Measurements from ENCODE around the gene TMEM132D.

DNA sequence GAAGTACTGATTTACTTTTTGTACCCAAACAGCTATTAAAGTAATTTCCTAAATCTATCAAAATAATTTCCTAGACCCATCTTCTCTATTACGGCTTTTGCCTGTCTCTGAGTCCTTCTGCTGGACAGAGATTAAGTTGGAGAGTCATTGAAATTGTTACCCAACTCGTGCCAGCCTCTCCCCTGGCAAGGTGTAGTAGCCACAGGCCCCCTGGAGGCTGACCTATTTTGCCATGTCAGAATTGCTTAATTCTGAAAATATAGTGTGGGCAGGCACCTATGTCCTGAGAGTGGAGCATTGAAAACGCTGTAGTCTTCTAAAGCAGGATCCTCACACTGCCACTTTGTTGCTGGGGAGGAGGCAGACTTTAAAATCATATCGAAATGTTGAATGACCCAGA is 742.3 kb downstream of the TMEM132D start:
- TF ChIP-seq, protein P1, sequence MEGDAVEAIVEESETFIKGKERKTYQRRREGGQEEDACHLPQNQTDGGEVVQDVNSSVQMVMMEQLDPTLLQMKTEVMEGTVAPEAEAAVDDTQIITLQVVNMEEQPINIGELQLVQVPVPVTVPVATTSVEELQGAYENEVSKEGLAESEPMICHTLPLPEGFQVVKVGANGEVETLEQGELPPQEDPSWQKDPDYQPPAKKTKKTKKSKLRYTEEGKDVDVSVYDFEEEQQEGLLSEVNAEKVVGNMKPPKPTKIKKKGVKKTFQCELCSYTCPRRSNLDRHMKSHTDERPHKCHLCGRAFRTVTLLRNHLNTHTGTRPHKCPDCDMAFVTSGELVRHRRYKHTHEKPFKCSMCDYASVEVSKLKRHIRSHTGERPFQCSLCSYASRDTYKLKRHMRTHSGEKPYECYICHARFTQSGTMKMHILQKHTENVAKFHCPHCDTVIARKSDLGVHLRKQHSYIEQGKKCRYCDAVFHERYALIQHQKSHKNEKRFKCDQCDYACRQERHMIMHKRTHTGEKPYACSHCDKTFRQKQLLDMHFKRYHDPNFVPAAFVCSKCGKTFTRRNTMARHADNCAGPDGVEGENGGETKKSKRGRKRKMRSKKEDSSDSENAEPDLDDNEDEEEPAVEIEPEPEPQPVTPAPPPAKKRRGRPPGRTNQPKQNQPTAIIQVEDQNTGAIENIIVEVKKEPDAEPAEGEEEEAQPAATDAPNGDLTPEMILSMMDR (IDR thresholded peaks at IDR 0.05; ENCODE audit: low read depth, low read length, missing input control) = no peak
- TF ChIP-seq GABPA (IDR thresholded peaks at IDR 0.05 in 1 of 2, conservative IDR thresholded peaks at IDR 0.05 in 1 of 2) (no peak), RAD21 (IDR thresholded peaks at IDR 0.05) (no peak), EGR1 (IDR thresholded peaks at IDR 0.05; ENCODE audit: low read depth in 2 of 2) (no peak), SP1 (IDR thresholded peaks at IDR 0.05) (no peak)

Measured in liver (tissue), 3 donors.